NT2/D1 (cell line): ENCODE measurements around the gene GLB1L3.

Experiments used
- SUZ12 ChIP-seq: IDR thresholded peaks from 2 replicates; pipeline ENCODE4 v1.6.1; 2011; ENCODE audit not compliant: insufficient read length, insufficient read depth; ENCODE audit errors: extremely low read depth
- YY1 ChIP-seq: IDR thresholded peaks from 2 replicates; pipeline ENCODE4 v1.6.1; 2011; ENCODE audit not compliant: insufficient read length, insufficient read depth
- ZNF274 ChIP-seq: IDR thresholded peaks from 2 replicates; pipeline ENCODE4 v1.6.1; 2011; ENCODE audit warnings: mild to moderate bottlenecking, low read depth, low read length

DNA sequence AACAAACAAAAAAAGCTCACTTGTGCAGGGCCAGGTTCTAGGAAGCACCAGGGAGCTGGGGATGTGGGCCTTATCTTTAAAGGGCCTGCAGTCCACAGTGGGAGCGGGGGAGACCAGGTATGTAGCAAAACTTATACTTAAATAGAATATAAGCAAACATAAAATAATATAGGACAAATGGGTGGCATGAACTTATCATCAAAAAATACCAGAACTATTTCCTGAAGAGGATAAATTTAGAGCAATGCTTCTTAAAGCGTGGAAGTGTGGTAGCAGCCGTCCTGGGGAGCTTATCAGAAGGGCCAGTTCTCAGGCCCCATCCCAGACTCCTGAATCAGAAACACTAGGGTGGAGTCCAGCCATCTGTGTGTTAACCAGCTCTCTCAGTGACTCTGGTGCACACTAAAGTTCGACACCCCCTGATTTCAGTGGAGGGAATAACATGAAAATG is 42.4 kb upstream of the GLB1L3 start:
- TF ChIP-seq SUZ12 (no peak), ZNF274 (no peak), YY1 (no peak)
